HG02973 (cell line): ENCODE data around the gene SAP30BP.
A peak's percentile ranks its signal among the peaks of the same experiment; 100 is the strongest.
"Not testable (repeated sequence)": the region's sequence is repeated elsewhere in the genome, so short reads cannot be mapped to it uniquely, and the experiment has no call there.

Experiments used
- ATAC-seq: cut with Tn5 transposase; IDR thresholded peaks from one replicate; pipeline ENCODE4 v1.9.1; 2021; ENCODE audit warnings: moderate library complexity; ENCODE audit not compliant: unreplicated experiment

The SAP30BP gene

DNA sequence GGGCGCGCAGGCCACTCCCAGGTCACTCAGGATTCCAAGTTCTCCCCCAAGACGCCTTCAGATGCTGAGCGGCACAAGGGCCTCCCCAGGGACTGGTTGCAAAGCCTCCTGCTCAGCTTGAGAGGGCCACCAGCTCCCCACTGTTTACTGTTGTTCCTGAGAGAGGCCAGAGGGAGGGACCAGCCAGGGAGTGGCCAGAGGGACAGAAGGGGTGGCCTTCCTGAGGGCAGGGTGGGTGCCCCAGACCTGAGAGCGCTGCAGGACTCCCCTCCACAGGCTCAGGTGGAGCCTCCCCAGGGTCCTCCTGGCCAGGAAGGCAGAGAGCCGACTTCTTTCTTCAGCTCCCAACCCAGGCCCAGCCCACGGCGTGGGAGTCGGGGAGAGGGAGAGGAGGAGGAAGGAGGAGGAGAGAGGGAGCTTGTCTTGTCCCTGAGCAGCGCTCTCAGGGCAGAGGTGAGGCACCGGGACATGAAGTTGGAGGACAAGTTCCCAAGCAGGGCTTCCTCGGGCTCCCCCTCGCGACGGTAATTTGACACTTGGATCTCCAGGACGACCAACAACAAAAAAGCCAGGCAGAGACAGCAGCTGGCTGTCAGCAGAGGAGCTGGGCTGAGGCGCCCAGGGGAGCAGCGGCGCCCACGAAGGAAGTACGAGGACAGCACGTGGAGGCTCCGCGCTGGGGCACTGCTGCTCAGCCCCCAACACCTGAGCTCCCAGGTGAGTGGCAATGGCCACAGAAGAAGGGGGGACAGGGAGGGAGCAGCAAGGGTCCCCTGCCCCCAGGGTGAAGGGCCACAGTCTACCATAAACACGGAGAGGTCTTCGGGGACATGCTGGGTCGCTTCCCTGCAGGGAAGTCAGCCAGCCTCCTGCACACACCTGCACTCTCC, 33.4 kb upstream of the SAP30BP start:
- no peak for ATAC-seq

DNA sequence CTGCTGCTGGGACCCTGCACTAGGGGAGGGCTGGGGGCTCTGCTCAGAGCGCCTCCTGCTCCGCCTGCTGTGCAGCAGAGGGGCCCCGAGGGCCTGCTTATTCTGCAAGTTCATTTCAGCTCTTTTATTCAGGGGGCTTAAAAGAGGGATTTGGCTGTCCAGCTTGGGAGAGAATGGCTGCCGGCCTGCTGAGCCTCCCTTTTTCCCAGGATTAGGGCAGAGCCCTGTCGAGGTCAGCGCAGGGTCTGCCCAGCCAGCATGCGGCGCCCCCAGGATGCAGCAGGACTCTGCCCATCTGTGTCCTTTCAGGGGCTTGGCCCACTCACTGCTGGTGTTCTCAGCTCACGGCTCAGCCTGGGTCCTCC, 32.8 kb upstream of the SAP30BP start:
- ATAC-seq: no peak

DNA sequence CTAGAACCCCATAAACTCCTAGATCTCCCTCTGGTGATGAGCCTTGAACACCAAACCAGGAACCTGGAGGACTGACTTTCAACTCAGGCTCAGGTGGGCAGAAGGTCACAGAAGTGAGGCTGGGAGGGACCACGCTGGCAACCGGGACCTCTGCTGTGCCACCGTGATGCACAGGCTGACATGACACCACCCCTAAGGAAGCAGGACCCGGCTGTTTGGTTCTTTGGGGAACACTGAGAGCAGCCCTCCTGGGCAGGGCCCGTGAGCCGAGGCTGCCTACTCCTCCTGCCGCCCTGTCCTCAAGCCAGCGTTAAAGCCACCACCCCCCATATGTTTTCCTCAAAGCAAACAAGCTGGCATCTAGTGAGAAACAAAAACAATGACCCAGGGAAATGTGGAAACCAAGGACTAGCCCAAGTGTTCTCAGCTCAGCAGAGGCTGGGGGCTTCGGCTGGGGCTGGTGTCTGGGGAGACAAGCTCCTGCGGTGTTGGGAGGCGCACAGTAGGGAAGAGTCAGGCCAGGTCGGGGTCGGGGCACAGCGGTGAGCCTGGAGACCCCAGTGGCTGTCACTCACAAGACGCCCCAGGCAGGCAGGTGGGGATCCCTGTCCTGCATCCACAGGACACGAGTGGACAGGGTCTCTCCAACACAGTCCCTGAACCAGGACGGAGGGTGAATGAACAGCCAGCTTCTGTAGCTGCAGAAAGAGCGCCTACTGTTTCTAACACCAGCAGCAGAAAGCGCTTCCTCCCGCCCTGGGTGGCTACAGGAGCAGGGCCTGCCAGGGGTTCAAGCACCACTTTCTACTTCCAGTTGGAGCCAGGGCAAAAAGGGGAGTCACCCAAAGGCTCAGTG, 32.2 kb upstream of the SAP30BP start:
- no peak for ATAC-seq

DNA sequence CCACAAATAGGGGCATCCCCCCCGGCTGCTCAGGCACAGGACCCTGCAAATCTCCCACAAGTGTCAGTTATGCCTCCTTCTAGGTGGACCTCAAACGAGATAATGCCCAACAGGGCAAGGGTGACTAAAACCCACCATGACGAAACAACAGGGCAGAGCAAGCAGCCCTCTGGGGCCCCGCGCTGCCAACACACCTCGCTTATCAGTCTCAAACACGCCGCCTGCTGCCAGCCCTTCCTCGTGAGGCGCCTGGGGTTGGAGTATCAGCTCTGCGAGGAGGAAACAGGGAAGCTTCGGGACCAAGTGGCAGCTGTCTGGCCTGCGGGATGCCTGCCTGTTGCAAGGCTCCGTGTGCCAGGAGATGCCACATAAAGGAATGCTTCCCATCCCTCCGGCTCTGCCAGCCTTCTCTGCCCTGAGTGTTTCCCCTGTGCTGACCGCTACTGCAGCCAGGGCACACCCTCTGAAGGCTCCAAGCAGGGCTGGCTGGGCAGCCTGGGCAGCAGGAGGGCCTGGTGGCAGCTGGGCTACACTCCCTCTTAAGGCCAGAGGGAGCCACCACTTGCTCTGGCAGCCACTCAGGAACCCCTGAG, 31.4 kb upstream of the SAP30BP start:
- no peak for ATAC-seq

DNA sequence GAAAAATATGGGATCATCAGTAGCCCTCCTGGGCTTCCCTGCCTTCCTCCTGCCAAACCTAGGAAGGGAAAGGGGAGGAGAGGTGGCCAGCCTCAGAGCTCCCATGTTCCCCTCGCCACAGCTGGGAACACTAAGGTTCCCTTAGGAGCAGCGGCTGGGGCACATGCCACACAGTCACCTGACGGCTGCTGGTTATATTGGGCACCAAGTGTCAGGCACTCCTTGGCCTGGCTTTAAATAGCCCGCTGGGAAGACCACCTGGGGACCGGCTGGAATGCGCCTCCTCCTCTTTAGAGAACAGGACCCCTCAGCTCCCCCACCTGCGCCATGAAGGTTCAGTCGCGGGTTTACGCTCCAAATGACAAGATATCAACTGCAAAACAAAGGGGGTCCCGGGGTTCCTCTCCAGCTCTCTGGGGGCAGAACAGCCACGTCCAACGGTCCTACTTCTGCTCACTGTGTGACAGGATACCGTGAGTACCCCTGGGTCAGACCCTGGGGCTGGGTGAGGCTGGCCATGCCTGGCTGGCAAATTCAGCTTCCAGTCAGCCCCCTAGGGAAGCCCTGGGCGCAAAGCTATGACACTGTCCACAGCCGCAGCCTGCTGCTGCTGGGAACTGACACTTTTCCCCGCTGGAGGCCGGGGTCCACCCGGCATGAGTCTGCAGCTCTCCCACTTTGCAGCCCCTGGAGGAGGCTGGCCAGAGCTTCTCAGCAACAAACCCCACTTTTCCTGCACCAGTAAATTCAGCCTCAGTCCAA, 30.6 kb upstream of the SAP30BP start:
- no peak for ATAC-seq

DNA sequence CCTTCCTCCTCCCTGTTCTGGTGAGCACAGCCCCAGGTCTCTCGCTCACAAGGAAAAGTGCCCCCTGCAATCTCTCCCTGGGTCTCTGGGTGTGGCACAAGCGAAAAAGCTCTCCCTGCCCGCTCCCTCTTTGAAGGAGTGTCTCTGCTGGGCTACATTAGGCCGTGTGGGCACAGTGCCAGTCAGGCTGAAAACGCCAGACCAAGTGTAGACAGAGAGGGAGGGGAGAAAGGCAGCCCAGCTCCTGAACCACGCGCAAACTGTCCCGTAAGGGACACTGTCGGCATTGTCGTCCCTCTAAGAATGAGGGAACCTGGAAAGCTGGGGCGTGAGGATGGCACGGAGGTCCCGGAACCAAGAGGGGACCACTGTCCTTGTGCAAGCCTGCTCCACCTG, 30.0 kb upstream of the SAP30BP start:
- ATAC-seq: no peak

DNA sequence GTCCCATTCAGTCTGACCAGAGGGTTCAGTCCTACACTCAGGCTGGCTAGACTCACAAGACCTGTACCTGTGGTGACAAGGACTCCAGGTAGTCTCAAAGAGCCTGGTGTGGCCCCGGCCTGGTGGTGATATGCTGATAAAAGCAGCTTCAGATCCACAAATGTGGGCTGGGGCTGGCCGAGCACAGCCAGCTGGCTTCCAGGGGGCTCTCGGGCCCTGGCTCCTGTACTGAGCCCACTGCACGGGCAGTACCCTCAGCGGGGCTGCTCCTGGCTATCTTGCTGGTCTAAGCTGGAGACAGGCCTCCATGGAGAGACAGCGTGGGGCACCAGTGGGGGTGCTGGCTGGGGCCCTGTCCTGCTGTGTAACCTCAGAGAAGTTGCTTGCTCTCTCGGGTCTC, 29.6 kb upstream of the SAP30BP start:
- ATAC-seq: no peak

DNA sequence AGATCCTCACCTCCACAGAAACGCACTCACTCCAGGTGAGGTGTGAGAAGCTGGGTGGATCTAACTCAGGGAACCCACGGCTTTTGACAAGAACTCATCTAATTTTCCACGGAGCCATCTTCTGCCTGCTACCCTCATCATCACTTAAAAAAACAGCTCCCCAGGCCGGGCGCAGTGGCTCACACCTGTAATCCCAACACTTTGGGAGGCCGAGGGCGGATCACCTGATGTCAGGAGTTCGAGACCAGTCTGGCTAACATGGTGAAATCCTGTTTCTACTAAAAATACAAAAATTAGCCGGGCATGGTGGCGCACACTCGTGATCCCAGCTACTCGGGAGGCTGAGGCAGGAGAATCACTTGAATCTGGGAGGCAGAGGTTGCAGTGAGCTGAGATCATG, 29.1 kb upstream of the SAP30BP start:
- ATAC-seq: not testable (repeated sequence)

DNA sequence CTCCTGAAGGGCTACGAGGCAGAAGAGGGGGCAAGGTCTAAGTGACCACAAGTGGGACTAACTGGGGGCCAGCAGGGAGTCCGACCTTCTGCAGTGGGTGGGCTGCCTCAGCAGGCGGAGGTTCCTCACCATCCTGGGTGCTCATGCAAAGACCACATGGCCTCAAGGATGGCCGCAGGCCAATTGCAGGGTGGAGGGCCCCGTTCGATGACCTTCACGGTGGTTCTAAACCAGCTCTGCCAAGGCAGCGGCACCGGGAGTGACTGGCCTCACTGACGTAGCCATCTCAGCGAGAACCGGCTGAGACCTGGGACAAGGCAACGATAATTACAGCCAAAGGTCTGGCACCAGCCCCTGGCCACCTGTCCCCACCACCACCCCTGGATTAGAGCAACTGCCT, 28.2 kb upstream of the SAP30BP start:
- ATAC-seq: no peak

DNA sequence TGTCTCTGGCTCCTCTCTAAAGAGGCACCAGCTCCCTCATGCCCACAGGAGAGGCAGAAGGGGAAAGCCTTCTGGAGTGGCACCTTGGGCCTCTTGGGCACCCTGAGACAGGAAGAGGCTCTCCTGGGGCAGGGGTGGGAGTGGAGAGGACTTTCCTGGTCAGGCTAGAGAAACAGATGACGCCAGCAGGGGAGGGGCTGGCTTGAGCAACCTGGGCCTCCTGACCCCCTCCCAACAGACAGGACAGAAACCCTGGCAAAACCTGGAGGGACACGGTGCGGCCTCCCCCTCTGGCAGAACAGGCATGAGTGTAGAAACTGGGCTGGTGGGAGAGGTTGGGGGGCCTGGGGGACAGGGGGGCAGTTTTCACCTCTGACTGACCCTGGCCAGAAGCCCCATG, 27.8 kb upstream of the SAP30BP start:
- ATAC-seq: no peak

DNA sequence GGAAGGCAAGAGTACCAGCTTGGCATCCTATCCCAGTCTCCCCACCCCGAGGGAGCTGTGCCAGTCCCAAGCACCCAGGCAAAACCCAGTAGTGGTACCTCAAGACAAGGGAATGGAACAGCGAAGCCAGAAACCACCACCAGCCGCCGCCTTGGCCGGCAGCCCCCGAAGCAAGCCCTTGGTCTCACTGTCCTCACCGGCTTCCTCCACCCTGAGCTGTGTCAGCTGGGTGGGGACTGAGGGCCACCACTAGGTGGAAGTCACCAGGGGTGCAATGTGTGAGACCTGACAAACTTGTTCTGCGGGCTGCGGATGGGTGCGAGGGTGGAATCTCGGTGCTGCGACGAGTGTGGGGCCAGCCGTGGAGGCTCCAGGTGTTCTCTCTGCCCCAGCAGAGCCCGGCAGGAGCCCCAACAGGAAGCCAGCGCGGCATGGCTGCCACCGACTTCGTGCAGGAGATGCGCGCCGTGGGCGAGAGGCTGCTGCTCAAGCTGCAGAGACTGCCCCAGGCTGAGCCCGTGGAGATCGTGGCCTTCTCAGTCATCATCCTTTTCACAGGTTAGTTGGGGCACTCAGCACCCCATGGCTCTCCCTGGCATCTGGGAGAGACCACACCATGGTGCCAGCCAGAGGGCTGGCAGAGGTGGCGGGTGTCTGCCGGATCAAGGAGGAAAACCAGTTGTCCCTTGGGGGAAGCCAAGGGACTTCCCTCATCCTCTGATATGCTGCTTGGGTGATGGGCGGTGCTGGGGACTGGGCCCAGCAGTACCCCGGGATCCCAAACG, 27.2 kb upstream of the SAP30BP start:
- no peak for ATAC-seq

DNA sequence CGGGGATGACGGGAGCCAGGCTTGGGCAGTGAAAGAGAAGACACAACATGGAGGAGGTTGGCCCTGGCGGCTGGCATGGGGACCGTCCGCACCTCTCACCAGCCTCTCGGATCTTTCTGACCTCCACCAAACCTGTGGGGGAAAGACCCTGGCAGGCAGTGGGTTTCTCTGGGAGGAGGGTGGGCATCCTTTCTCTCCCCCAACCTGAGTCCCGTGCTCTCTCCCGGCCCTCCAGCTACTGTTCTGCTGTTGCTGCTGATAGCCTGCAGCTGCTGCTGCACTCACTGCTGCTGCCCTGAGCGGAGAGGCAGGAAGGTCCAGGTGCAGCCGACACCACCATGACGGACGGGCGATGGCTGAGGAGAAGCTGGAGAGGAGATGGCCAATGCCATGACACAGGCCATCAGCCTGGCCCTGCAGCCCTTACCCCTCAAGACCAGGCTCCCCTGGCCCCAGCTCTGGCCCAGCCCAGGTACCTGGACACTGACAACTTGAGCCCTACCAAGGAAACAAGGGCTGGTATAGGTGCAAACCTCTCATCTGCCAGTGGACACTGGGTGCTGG, 26.5 kb upstream of the SAP30BP start:
- no peak for ATAC-seq

DNA sequence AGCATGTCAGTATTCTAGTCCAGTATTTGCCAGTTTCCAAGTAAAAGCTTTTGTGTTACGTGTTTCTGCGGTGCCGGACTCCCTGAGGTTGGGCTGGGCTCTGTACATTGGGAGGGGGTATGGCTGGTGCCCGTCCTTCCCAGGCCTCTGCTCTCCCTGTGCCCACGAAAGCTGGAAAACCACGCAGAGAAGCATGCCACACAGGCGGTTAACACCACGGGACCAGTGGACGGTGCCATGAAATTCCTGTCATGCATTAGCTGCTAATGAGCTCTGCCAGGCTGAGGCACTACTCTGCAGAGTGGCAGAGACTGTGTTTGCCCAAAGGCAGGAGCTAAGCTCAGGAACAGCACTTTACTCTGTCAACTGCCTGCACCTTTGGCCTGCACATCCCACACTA, 25.8 kb upstream of the SAP30BP start:
- ATAC-seq: no peak

DNA sequence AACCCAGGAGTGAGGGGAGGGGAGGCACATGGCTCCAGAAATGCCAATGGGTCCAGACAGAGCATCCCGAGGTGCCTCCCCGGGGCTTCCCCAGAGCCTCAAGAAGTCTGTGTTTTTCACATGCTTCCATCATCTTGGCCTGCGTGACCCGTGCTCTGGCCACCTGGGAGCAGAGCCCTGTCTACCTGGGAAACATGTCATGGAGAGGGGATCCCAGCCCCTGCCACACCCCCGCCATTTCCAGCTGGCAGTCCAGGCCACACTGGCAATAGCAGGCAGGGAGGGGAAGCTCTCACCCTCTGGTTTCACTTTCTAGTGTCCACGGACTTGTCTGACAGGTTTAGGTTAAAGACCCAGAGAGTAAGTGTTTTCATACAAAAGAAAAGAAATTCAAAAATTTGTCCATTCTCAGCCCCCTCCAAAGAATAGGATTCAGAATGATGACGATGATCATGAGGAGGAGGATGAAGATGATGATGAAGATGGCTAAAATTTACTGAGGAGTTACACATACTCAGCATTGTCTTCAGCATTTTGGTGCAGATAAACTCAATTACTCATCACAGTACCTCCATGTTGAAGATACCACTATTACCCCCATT, 24.9 kb upstream of the SAP30BP start:
- no peak for ATAC-seq

DNA sequence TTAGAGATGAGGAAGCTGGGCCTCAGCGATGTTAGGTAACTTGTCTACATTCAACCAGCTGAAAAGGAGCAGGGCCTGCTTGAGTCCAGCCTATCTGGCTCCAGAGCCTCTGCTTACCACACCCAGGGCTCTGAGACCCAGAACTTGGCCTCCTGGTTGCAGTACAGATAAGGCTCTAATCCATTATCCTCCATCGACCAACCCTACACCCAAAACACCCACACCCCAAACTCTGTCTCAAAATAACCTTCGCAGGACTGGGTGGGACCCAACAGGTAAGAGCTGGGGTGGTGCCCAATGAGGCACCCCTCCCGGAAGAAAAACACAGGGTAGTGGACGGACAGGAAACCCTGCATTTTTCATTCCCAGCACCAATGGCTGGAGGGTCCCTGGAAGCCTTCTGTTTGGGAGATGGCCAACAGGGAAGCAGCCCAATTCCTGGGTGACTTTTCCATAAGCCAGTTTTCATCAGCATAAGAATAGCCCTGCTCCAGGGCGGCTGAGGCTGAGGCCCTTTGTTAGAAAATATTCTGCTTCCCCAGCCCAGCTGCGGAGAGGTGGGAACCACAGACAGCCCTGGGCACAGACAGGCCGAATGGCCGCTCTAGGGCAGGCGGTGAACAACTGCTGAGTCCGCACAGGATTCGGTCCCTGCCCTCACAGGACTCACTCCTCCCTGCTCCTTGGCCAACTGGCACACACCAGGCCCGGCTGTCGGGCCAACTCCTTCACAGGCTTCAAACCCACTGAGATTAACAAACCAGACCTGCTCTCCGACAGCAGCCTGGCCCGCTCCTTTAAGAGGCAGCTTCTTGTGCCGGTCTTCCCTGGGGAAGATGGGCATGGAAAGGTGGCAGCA, 24.1 kb upstream of the SAP30BP start:
- ATAC-seq: no peak

DNA sequence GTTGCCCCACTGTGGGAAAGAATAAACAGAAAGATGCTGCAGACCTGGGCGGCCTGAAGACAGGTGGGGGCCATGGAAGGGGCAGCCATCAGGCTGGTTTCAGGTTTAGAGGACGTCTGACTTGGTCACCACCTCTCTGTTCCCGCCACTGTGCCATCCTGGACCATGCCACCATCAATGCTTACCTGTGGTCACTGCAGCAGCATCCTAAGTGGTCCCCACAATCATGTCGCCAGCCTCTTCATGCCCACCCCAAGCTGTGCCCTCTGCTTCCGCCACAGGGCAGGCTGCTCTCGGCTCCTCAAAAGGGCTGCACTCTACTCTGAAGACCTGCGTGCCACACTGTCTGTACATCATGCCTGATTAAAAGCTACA, 23.5 kb upstream of the SAP30BP start:
- ATAC-seq: no peak

DNA sequence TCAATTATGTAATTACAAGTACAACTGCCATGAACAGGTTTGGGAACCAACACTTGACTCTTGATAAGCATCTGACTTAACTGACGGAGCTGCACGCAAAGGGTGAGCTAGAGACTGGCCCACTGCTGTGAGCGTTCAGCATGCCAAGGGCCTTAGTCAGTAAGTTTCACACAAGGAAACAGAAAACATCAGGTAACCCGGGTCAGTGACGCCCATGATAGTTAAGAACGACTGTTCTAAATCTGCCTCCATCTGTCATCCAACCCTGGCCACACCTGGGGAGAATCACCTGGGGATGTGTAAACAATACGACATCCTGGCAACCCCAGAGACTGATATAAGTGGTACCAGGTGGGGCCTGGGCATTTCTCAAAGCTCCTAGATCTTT, 21.6 kb upstream of the SAP30BP start:
- ATAC-seq: no peak

DNA sequence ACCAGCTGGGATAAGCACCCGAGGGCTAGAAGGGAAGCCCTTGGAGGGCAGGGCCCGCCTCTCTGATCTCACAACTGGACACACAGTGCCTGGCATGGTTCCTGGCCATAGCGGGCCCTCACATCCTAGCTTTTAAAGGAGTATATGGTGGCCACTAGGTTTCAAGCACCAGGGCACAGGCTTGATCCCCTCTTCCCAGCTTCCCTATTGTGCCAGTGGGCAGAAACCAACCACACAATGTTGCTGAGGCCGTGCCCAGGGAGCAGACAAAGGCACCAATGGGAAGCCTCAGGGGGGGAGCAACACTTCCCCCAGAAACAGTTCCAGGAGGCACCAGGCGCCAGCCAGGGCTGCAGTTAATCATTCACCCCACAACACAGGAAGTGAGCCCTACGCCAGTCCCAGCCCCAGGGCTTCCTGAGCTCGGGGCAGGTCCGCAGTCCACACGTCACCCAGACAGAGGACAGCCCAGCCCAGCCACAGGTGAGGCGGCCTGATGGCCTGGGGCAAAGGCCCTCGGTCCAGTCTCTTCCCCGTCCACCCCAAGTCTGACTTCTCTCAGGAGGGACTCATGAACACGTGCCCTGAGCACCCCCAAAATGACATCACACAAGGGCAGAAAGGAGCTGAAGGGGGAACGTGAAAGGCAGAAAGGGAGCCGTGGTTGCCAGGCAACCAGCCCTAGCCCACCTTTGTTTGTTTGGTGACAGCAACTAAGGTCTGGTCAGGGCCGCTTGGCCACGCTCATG, 21.1 kb upstream of the SAP30BP start:
- ATAC-seq: peak; percentile 73
